ENCODE data around the gene SPAG9.

DNA sequence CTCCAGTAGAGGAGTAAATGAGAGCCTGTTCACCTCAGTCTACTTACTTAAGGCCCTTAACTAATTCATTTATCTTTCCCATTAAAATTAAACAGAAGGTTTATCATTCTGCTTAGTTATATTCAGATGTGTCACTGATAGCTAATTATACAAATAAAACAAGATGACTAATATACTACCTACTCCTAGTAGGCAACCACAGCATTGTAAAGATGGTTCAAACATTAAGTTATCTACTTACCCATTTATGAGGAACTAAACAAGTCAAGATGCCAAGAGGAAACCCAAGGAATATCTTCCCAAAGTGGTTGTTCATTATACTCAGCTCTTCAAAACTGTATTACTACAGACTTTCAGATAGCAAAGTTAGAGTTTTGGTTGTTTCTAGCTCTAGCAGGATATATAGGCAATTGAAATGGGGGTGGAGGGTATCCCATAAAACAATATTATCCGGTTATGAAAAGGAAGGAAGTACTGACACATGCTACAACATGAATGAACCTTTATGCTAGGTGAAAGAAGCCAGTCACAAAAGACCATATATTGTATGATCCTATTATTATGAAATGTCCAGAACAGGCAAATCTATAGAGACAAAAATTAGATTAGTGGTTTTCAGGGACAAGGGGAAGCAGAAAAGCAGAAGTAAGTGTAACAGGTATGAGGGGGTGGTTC lies 56.5 kb downstream of the SPAG9 start:
- TF ChIP-seq, protein P1, sequence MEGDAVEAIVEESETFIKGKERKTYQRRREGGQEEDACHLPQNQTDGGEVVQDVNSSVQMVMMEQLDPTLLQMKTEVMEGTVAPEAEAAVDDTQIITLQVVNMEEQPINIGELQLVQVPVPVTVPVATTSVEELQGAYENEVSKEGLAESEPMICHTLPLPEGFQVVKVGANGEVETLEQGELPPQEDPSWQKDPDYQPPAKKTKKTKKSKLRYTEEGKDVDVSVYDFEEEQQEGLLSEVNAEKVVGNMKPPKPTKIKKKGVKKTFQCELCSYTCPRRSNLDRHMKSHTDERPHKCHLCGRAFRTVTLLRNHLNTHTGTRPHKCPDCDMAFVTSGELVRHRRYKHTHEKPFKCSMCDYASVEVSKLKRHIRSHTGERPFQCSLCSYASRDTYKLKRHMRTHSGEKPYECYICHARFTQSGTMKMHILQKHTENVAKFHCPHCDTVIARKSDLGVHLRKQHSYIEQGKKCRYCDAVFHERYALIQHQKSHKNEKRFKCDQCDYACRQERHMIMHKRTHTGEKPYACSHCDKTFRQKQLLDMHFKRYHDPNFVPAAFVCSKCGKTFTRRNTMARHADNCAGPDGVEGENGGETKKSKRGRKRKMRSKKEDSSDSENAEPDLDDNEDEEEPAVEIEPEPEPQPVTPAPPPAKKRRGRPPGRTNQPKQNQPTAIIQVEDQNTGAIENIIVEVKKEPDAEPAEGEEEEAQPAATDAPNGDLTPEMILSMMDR (IDR thresholded peaks at IDR 0.05 in 8 of 11, conservative IDR thresholded peaks at IDR 0.05 in 3 of 11): no peak
- TF ChIP-seq POLR2AphosphoS5 (IDR thresholded peaks at IDR 0.05): no peak
- TF ChIP-seq POLR2A (IDR thresholded peaks at IDR 0.05): no peak
